ENCODE measurements around the gene CFAP46. TPM values are rescaled to one million over a fixed set of nuclear protein-coding genes. Genes with fewer than 3 reads are reported as not detected.
A peak's percentile ranks its signal among the peaks of the same experiment; 100 is the strongest.

CFAP46 gene
- total RNA-seq, 1 experiment from 2014 or later = 1.6 TPM

GRCh38 chr10:132916956-132917666, 25.3 kb downstream of the CFAP46 start:
- Histone ChIP-seq H3K36me3 (ENCODE audit: control insufficient read depth, insufficient read depth, low read length) (no peaks in the 10 kb centered on the region), H3K27ac (ENCODE audit: low read length) (no peak overlapping the region), H3K4me1 (ENCODE audit: control insufficient read depth, insufficient read depth, low read length) (no peaks in the 10 kb centered on the region), H3K4me3 (ENCODE audit: low read depth in 2 of 2, low read length in 2 of 2) (no peak overlapping the region), H3K27me3 (ENCODE audit: control insufficient read depth, insufficient read depth, low read length) (no peaks in the 10 kb centered on the region; the same call in 1 of the 2 replicates), H3K9me3 (ENCODE audit: control insufficient read depth, insufficient read depth, low read depth, low read length) (no peaks in the 10 kb centered on the region)
- in situ Hi-C loops (cut with HindIII; ENCODE audit: low pct_unique_long_range_greater_than_20kb, low sequenced_read_pairs) (no loop called here), intact Hi-C loops (cut with micrococcal nuclease; ENCODE audit: unreplicated experiment) (no loop called here)
- ATAC-seq (no peak), DNase-seq (ENCODE audit: low read depth, low spot score) (no peak)
- BruUV-seq (replicated peaks) = no TSS peak
- ChIA-PET CTCF (no interaction called here), POLR2A (no interaction called here)
- TF ChIP-seq, protein P1, sequence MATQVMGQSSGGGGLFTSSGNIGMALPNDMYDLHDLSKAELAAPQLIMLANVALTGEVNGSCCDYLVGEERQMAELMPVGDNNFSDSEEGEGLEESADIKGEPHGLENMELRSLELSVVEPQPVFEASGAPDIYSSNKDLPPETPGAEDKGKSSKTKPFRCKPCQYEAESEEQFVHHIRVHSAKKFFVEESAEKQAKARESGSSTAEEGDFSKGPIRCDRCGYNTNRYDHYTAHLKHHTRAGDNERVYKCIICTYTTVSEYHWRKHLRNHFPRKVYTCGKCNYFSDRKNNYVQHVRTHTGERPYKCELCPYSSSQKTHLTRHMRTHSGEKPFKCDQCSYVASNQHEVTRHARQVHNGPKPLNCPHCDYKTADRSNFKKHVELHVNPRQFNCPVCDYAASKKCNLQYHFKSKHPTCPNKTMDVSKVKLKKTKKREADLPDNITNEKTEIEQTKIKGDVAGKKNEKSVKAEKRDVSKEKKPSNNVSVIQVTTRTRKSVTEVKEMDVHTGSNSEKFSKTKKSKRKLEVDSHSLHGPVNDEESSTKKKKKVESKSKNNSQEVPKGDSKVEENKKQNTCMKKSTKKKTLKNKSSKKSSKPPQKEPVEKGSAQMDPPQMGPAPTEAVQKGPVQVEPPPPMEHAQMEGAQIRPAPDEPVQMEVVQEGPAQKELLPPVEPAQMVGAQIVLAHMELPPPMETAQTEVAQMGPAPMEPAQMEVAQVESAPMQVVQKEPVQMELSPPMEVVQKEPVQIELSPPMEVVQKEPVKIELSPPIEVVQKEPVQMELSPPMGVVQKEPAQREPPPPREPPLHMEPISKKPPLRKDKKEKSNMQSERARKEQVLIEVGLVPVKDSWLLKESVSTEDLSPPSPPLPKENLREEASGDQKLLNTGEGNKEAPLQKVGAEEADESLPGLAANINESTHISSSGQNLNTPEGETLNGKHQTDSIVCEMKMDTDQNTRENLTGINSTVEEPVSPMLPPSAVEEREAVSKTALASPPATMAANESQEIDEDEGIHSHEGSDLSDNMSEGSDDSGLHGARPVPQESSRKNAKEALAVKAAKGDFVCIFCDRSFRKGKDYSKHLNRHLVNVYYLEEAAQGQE (IDR thresholded peaks at IDR 0.05; ENCODE audit: insufficient read depth in 1 of 2, low read depth in 2 of 2, low read length in 1 of 2) = no peak
- TF ChIP-seq POLR2AphosphoS5 (IDR thresholded peaks at IDR 0.05; ENCODE audit: low read depth, low read length) (no peak), TCF7L2 (IDR thresholded peaks at IDR 0.05; ENCODE audit: low read depth, low read length) (no peak), SIN3A (IDR thresholded peaks at IDR 0.05; ENCODE audit: borderline replicate concordance, insufficient read depth, low read depth, low read length) (no peak)
- TF ChIP-seq, protein P2, sequence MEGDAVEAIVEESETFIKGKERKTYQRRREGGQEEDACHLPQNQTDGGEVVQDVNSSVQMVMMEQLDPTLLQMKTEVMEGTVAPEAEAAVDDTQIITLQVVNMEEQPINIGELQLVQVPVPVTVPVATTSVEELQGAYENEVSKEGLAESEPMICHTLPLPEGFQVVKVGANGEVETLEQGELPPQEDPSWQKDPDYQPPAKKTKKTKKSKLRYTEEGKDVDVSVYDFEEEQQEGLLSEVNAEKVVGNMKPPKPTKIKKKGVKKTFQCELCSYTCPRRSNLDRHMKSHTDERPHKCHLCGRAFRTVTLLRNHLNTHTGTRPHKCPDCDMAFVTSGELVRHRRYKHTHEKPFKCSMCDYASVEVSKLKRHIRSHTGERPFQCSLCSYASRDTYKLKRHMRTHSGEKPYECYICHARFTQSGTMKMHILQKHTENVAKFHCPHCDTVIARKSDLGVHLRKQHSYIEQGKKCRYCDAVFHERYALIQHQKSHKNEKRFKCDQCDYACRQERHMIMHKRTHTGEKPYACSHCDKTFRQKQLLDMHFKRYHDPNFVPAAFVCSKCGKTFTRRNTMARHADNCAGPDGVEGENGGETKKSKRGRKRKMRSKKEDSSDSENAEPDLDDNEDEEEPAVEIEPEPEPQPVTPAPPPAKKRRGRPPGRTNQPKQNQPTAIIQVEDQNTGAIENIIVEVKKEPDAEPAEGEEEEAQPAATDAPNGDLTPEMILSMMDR (IDR thresholded peaks at IDR 0.05) = no peak

GRCh38 chr10:132916421-132916841, 25.9 kb downstream of the CFAP46 start:
- DNase-seq (ENCODE audit: low read depth, low spot score) (no peak), ATAC-seq (peak; percentile 19; the same call in 1 of the 2 replicates)
- Histone ChIP-seq H3K36me3 (ENCODE audit: control insufficient read depth, insufficient read depth, low read length) (no peaks in the 10 kb centered on the region), H3K9me3 (ENCODE audit: control insufficient read depth, insufficient read depth, low read depth, low read length) (no peaks in the 10 kb centered on the region), H3K4me1 (ENCODE audit: control insufficient read depth, insufficient read depth, low read length) (no peaks in the 10 kb centered on the region), H3K27ac (ENCODE audit: low read length) (no peak overlapping the region), H3K4me3 (ENCODE audit: low read depth in 2 of 2, low read length in 2 of 2) (no peak overlapping the region), H3K27me3 (ENCODE audit: control insufficient read depth, insufficient read depth, low read length) (no peaks in the 10 kb centered on the region; the same call in 1 of the 2 replicates)
- TF ChIP-seq, protein P2 (IDR thresholded peaks at IDR 0.05) = no peak
- TF ChIP-seq POLR2AphosphoS5 (IDR thresholded peaks at IDR 0.05; ENCODE audit: low read depth, low read length) = no peak
- TF ChIP-seq, protein P1 (IDR thresholded peaks at IDR 0.05; ENCODE audit: insufficient read depth in 1 of 2, low read depth in 2 of 2, low read length in 1 of 2) = no peak
- no peak for TF ChIP-seq SIN3A (IDR thresholded peaks at IDR 0.05; ENCODE audit: borderline replicate concordance, insufficient read depth, low read depth, low read length)
- TF ChIP-seq TCF7L2 (IDR thresholded peaks at IDR 0.05; ENCODE audit: low read depth, low read length) = no peak
- intact Hi-C loops (cut with micrococcal nuclease; ENCODE audit: unreplicated experiment) = no loop called here
- ChIA-PET CTCF (no interaction called here), POLR2A (no interaction called here)
- no TSS peak for BruUV-seq (replicated peaks)
- in situ Hi-C loops (cut with HindIII; ENCODE audit: low pct_unique_long_range_greater_than_20kb, low sequenced_read_pairs) = no loop called here

Measured in Panc1 (cell line).